ENCODE measurements around the gene RANBP9. TPM values are rescaled to one million over a fixed set of nuclear protein-coding genes. Genes with fewer than 3 reads are reported as not detected.

RANBP9 gene
- total and polyA plus RNA-seq, 9 of the 15 experiments (the other 6 are each of a cell fraction or from before 2014, with no cell fraction given): 27.5 to 130 (median 61.5) TPM

DNA sequence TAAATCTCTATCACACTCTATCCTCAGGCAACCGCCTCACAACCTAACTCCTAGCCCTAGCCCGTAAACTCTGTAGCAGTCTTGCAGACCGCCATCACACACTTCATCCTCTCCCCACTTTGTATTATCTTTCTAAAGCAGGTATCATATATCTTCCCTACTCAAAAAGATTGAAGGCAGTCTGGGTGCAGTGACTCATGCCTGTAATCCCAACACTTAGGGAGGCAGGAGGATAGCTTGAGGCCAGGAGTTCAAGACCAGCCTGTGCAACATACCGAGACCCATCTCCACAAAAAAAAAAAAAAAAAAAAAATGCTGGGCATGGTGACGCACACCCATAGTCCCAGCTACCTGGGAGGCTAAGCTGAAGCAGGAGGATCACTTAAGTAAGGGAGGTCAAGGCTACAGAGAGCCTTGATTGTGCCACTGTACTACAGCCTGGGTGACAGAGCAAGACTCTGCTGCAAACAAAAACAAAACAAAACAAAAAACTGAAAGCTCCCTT is 22.9 kb downstream of the RANBP9 start (continued):
- TF ChIP-seq ZNF407 (IDR thresholded peaks at IDR 0.05; ENCODE audit: low read depth) (0 out of 2 replicates have a peak, but pooled peaks have one; percentile 7), DACH1 (IDR thresholded peaks at IDR 0.05; ENCODE audit: partially characterized antibody) (no peak), ZNF717 (CRISPR knock-in tag; IDR thresholded peaks at IDR 0.05) (no peak), RBM22 (IDR thresholded peaks at IDR 0.05; ENCODE audit: low read depth, low read length, poor library complexity, severe bottlenecking) (no peak), COPS2 (conservative IDR thresholded peaks at IDR 0.05) (no peak), SMC3 (conservative IDR thresholded peaks at IDR 0.05; ENCODE audit: insufficient read depth, low read depth, low read length) (no peak), MYNN (IDR thresholded peaks at IDR 0.05) (0 out of 2 replicates have a peak, but pooled peaks have one; percentile 33), MYNN (CRISPR knock-in tag; IDR thresholded peaks at IDR 0.05) (no peak), CBX5 (IDR thresholded peaks at IDR 0.05; ENCODE audit: borderline replicate concordance, low read depth) (0 out of 2 replicates have a peak, but pooled peaks have one; percentile 29), HNRNPH1 (optimal IDR thresholded peaks at IDR 0.05; ENCODE audit: low read depth, low read length) (no peak), SRF (CRISPR knock-in tag; IDR thresholded peaks at IDR 0.05) (peak in 1 of 2 experiments; percentile 75; a peak in 1 of 4 replicates), PCBP2 (IDR thresholded peaks at IDR 0.05; ENCODE audit: low read depth, low read length, poor library complexity, severe bottlenecking) (no peak), CBFA2T3 (IDR thresholded peaks at IDR 0.05) (peak; percentile 93), MTA2 (IDR thresholded peaks at IDR 0.05; ENCODE audit: low read depth) (peak; percentile 71), SMAD1 (IDR thresholded peaks at IDR 0.05; ENCODE audit: low read depth, low read length, partially characterized antibody) (no peak)
- TF ChIP-seq, protein P1, sequence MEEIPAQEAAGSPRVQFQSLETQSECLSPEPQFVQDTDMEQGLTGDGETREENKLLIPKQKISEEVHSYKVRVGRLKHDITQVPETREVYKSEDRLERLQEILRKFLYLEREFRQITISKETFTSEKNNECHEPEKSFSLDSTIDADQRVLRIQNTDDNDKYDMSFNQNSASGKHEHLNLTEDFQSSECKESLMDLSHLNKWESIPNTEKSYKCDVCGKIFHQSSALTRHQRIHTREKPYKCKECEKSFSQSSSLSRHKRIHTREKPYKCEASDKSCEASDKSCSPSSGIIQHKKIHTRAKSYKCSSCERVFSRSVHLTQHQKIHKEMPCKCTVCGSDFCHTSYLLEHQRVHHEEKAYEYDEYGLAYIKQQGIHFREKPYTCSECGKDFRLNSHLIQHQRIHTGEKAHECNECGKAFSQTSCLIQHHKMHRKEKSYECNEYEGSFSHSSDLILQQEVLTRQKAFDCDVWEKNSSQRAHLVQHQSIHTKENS (CRISPR knock-in tag; IDR thresholded peaks at IDR 0.05): no peak
- TF ChIP-seq, protein P2, sequence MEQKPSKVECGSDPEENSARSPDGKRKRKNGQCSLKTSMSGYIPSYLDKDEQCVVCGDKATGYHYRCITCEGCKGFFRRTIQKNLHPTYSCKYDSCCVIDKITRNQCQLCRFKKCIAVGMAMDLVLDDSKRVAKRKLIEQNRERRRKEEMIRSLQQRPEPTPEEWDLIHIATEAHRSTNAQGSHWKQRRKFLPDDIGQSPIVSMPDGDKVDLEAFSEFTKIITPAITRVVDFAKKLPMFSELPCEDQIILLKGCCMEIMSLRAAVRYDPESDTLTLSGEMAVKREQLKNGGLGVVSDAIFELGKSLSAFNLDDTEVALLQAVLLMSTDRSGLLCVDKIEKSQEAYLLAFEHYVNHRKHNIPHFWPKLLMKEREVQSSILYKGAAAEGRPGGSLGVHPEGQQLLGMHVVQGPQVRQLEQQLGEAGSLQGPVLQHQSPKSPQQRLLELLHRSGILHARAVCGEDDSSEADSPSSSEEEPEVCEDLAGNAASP (IDR thresholded peaks at IDR 0.05): no peak

Measured in K562 (cell line).